ENCODE data around the gene OR1F1. TPM values are rescaled to one million over a fixed set of nuclear protein-coding genes. Genes with fewer than 3 reads are reported as not detected.
"Not testable (repeated sequence)": the region's sequence is repeated elsewhere in the genome, so short reads cannot be mapped to it uniquely, and the experiment has no call there.

OR1F1 gene
- total RNA-seq, 1 donor = not detected

DNA sequence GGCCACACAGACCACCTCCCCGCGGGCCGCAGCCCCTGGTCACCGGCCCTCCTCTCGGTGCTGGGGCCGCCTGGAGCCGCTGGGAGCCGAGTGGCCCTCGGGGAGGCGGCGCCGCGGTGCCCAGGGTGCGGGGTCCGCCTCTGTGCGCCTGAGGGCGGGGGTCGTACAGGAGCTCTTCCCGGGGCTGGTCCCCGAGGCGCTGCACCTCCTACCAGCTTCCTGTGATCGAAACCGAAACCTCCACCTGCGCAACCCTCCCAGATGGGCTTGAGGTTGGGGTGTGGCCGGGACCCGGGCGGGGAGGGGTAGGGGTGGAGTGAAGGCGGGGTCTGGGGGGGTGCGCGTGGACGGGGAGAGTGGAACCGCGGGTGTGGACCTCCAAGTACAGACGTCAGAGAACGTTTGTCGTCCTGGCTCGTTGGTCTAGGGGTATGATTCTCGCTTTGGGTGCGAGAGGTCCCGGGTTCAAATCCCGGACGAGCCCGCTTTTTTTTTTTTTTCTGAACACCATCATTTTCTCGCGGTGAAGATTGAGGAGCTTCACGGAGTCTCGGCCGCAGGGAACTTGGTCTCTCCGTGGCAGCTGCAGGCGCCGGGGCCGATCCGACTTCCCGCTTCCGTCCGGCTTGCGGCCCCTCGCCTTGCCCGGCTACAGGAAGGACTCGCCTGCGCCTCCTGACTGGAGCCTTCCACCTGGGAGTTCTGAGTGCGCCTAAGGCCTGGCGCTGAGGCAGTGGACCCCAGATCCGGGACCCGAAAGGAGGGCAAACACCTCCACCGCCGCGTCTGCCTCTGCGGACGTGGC, 29.3 kb upstream of the OR1F1 start:
- H3K4me1 ChIP-seq (ENCODE audit: insufficient read depth, low read length) = peaks cover 31% of the 10 kb centered on the region
- H3K27me3 ChIP-seq (ENCODE audit: insufficient read depth, low read length) = peaks cover 17% of the 10 kb centered on the region
- H3K4me3 ChIP-seq (ENCODE audit: low read length) = peak overlapping the region; percentile 56
- no peaks in the 10 kb centered on the region for H3K9me3 ChIP-seq (ENCODE audit: low read depth, low read length)

DNA sequence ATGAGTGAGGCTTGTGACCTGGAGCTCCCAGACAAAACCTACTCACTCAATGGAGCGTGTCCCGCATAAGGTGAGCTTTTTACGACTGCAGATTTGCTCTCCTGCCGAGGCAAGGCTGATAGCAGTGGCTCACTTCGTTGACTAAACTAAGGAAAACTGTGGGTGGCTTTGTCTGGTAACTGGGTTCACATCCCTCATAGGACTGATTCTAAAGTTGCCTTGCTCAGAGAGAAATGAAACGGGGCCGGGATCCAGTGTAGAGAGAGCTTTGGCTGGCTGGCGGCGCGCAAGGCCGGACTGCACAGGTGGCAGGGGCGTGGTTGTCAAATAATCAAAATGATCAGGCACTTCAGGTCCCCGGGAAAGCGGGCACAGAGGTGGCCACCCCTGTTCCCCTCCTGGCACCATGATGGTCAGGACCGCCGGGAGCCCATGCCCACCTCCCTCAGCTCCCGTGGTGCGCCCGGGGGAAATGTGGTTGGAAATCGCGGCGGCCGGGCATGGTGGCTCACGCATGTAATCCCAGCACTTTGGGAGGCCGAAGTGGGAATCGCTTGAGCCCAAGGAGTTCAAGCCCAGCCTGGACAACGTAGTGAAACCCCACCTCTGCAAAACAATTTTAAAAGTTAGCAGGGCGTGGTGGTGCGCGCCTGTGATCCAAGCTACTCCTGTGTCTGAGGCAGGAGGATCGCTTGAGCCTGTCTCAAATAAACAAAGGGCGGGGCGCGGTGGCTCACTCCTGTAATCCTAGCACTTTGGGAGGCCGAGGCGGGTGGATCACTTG, 26.6 kb upstream of the OR1F1 start:
- peaks cover 17% of the 10 kb centered on the region for H3K27me3 ChIP-seq (ENCODE audit: insufficient read depth, low read length)
- H3K9me3 ChIP-seq (ENCODE audit: low read depth, low read length) = no peaks in the 10 kb centered on the region
- peaks cover 36% of the 10 kb centered on the region for H3K4me1 ChIP-seq (ENCODE audit: insufficient read depth, low read length)
- H3K4me3 ChIP-seq (ENCODE audit: low read length) = no peak overlapping the region

DNA sequence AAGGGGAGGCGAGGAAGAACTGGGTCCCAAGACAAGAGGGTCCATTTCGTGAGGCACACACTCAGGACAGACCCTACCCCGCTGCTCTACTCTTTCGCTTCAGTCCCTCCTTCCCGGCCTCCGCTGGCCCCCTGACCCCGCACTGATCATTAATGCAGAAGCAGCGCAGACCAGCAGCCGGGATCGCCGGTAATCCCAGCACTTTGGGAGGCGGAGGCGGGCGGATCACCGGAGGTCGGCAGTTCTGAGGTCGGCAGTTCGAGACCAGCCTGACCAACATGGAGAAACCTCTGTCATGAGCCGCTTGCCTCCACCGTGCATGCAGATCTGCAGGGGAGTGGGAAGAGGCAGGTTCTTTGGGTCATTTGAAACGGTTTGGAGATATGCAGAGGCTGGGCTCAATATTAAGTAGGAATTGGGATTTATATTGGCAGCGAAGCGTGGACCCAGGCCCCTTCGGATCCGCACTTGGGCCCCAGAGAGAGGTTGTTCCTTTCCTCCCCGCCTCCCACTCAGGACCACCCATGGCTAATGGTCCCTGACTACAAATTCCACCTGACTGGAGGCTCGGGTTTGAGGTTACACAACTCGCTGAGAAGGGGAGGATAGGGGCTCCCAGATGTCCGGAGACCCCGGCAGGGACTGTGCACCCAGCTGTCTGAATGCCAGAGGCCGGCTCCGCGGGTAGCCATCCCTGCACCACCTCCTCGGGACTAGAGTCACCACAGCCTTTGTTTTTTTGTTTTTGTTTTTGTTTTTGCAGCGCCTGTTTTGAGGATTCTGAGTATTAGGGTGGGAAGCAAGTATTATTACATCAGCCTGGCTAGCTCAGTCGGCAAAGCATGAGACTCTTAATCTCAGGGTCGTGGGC, 23.6 kb upstream of the OR1F1 start:
- no peaks in the 10 kb centered on the region for H3K9me3 ChIP-seq (ENCODE audit: low read depth, low read length)
- H3K4me1 ChIP-seq (ENCODE audit: insufficient read depth, low read length) = peaks cover 16% of the 10 kb centered on the region
- H3K27me3 ChIP-seq (ENCODE audit: insufficient read depth, low read length) = peaks cover 21% of the 10 kb centered on the region
- H3K4me3 ChIP-seq (ENCODE audit: low read length) = no peak overlapping the region

DNA sequence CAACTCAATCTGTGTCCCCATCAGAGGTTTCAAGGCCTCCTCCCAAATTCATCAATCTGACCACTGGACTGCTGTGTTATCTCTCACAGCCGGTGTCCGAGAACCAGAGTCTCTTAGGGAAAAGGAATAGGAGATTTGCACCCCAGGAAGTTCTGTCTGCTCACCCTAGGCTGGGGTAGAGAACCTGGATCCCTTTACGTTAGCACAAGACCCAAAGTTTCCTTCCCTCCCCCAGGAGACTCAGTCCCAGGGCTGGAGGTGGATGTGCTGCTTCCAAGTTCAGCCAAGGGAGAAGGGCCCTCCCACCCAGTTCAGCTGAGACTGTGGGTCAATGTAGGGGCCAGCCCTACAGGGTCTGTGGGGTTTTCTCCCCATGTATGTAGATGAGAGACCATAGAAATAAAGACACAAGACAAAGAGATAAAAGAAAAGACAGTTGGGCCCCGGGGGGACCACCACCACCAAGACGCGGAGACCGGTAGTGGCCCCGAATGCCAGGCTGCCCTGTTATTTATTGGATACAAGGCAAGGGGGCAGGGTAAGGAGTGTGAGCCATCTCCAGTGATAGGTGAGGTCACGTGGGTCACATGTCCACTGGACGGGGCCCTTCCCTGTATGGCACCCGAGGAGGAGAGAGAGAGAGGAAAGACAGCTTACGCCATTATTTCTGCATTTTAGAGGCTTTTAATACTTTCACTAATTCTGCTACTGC, 22.7 kb upstream of the OR1F1 start:
- Histone ChIP-seq H3K4me3 (ENCODE audit: low read length) (no peak overlapping the region), H3K4me1 (ENCODE audit: insufficient read depth, low read length) (peaks cover 8% of the 10 kb centered on the region), H3K27me3 (ENCODE audit: insufficient read depth, low read length) (peaks cover 24% of the 10 kb centered on the region), H3K9me3 (ENCODE audit: low read depth, low read length) (no peaks in the 10 kb centered on the region)

DNA sequence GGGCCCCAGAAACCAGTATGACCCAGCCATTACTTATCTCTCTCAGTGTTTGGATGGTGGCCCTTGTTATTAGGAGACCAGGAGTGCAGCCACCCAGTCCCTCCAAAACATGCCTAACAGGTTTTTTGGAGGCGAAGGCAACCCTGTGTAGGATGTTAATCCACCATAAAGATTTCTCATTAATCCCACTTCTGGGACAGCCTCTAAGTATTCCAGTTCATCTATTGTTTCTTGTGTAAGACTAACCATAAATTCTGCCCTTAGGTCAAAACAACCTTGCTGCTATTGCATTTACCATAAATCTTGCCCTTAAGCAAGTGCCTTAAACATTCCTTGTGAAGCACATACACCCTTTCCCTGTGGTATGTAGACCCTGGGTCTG, 21.5 kb upstream of the OR1F1 start:
- Histone ChIP-seq H3K4me1 (ENCODE audit: insufficient read depth, low read length) (peaks cover 19% of the 10 kb centered on the region), H3K9me3 (ENCODE audit: low read depth, low read length) (no peaks in the 10 kb centered on the region), H3K27me3 (ENCODE audit: insufficient read depth, low read length) (peaks cover 33% of the 10 kb centered on the region), H3K4me3 (ENCODE audit: low read length) (no peak overlapping the region)

DNA sequence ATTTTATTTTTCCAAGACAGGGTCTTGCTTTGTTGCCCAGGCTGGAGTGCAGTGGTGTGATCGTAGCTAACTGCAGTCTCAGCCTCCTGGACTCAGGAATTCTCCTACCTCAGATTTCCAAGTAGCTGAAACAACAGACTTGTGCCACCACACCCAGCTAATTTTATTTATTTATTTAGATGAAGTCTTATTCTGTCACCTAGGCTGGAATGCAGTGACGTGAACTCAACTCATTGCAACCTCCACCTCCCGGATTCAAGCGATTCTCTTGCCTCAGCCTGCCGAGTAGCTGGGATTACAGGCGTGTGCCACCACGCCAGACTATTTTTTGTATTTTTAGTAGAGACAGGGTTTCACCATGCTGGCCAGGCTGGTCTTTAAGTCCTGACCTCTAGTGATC, 19.3 kb upstream of the OR1F1 start:
- peaks cover 29% of the 10 kb centered on the region for H3K4me1 ChIP-seq (ENCODE audit: insufficient read depth, low read length)
- not testable (repeated sequence) for H3K9me3 ChIP-seq (ENCODE audit: low read depth, low read length); H3K4me3 ChIP-seq (ENCODE audit: low read length)
- peaks cover 55% of the 10 kb centered on the region for H3K27me3 ChIP-seq (ENCODE audit: insufficient read depth, low read length)

DNA sequence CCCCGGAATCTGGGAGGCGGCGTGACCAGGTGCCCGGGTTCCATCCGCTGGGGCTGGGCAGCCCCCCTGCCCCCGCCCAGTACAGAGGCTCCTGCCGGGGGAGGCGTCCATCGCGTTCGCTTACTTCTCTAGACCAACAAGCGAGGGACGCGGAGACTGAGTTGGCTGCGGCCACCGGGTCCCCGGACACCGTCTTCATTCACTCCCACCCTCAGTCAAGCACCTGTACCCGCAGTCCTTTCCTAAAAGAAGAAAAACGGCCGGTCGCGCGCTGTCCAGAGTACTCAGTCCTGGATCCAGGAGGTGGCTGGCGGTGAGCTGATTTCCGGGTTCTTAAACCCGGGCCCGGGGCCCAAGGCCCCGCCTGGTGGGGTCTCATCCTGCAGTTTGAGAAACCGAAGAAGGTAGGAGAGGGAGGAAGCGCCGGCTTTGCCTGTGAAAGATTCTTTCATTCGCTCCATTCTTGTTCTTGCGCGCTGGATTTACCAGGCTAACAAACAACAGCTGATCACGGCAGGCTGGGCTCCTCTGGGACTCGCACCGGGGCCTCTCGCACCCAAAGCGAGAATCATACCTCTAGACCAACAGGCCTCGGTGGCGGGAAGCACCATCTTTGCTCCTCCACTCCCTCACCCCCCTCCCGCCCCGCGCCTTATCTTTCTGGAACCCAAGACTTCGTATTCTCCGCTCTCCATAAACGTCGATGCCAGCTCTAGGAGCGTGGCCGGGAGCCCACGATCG, 17.4 kb upstream of the OR1F1 start:
- H3K4me1 ChIP-seq (ENCODE audit: insufficient read depth, low read length) = peaks cover 32% of the 10 kb centered on the region
- H3K9me3 ChIP-seq (ENCODE audit: low read depth, low read length) = no peaks in the 10 kb centered on the region
- H3K27me3 ChIP-seq (ENCODE audit: insufficient read depth, low read length) = peaks cover 72% of the 10 kb centered on the region
- no peak overlapping the region for H3K4me3 ChIP-seq (ENCODE audit: low read length)

DNA sequence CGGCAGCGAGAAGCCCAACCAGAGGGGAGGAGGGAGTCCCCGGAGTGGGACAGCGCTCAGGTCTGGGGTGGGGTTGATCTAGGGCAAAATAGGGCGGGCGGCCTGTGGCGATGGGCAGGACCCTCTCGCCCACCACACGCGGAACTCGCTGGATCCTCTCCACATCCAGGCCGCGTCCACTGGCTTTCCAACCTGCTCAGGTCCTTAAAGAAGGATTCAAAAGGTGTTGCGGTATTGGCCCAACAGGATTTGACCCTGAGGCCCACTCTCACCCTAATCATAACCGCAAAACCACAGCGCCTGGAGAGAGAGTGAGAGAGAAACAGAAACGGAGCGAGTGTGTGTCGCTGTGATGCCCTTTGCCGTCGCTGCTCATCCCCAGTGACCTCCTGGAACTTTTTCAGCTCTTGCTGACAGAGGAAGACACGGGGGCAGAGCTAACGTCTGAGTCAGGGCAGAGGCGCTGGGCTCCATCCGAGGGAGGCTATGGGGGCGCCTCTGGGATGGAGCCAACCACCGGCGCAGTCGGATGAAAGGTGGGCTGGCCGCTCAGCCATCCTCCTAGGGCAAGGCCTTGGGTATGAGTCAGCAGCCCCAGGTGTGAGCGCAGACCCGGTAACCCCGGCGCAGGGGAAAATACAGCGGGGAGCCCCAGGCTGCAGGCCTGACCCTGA, 16.7 kb upstream of the OR1F1 start:
- Histone ChIP-seq H3K9me3 (ENCODE audit: low read depth, low read length) (no peaks in the 10 kb centered on the region), H3K4me1 (ENCODE audit: insufficient read depth, low read length) (peaks cover 30% of the 10 kb centered on the region), H3K27me3 (ENCODE audit: insufficient read depth, low read length) (peaks cover 79% of the 10 kb centered on the region), H3K4me3 (ENCODE audit: low read length) (no peak overlapping the region)

DNA sequence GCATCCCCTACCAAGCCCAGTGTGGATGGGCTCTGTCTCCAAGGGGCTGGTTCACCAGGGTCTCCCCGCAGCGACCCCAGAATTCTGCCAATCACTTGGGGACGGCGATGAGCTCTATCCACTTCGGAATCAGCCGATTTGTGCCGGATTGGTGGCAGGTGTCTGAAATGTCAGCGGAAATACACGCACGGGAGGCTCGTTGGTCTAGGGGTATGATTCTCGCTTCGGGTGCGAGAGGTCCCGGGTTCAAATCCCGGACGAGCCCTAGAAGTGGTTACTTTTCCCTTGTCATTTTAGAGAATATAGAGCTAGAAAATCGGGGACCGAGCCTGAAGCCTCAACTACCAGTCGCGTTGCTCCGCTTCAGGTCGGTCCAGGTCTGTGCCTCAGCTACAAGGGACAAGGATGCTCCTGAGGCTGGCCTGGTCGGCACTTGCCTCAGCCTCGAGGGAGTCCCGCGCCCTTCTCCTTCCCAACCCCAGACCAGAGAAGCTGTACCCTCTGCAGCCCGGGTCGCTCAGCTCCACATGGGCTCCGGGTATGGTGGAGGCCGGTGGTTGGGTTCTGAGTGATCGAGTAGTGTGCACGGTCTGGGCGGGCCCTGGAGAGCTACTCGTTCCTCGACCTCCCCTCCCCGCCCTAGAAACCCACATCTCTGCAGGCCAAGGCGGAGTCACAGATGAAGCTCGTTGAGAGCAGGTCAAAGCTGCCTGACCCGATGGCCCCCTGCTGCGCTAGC, 16.0 kb upstream of the OR1F1 start:
- Histone ChIP-seq H3K4me3 (ENCODE audit: low read length) (no peak overlapping the region), H3K9me3 (ENCODE audit: low read depth, low read length) (no peaks in the 10 kb centered on the region), H3K4me1 (ENCODE audit: insufficient read depth, low read length) (peaks cover 30% of the 10 kb centered on the region), H3K27me3 (ENCODE audit: insufficient read depth, low read length) (peaks cover 86% of the 10 kb centered on the region)

DNA sequence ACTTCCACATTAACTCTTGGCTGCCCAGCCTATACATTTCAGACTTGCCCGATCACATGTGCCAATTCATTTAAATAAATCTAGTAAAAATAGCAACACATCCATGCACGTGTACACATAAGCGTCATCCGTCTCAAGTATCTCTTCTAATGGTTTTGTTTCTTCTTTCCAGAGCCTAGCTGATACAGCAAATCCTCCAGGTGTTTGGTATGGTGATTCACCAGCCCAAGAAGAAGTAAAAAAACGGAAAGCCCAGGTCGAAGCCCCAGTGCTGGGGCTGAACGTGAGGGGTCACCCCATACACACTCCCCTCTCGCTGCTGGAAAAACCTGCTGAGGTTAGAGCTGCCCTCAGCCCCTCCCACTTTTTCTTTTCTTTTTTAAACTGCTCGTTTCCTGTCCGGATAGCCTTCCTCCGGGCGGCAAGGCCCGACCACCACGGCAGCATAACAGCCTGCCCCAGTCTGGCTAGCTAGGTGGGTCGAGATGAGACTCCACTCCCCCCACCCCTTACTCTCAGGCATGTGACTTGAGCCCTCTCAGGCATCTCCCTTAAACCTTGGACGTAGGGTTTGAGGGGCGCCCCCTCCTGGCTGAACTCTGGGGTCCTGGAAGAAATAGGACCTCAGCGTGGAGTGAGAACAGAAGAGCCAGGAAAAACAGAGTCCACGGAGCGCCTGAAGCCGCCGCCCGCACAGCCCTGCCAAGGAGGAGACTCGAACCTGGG, 13.9 kb upstream of the OR1F1 start:
- Histone ChIP-seq H3K4me3 (ENCODE audit: low read length) (no peak overlapping the region), H3K9me3 (ENCODE audit: low read depth, low read length) (no peaks in the 10 kb centered on the region), H3K4me1 (ENCODE audit: insufficient read depth, low read length) (peaks cover 30% of the 10 kb centered on the region), H3K27me3 (ENCODE audit: insufficient read depth, low read length) (peaks cover 91% of the 10 kb centered on the region)

DNA sequence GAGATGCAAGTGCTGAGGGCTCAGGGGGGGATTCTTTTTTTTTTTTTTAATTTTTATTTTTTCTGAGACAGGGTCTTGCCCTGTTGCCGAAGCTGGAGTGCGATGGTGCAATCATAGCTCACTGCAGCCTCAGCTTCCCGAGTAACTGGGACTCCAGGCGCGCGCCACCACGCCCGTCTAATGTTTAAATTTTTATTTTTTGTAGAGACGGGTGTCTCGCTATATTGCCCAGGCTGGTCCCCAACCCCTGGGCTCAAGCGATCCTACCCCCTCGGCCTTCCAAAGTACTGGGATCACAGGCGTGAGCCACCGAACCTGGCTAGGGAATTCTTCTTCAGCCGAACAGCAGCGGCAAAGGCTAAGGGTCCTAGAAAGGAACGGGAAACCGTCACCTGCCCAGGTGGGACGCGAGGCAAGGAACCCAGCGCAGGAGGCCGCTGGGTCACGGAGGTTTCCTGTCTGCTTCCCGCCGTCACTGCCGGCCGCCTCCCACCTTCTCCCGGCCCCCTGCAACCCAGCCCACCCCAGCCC, 13.3 kb upstream of the OR1F1 start:
- peaks cover 91% of the 10 kb centered on the region for H3K27me3 ChIP-seq (ENCODE audit: insufficient read depth, low read length)
- peaks cover 30% of the 10 kb centered on the region for H3K4me1 ChIP-seq (ENCODE audit: insufficient read depth, low read length)
- no peaks in the 10 kb centered on the region for H3K9me3 ChIP-seq (ENCODE audit: low read depth, low read length)
- H3K4me3 ChIP-seq (ENCODE audit: low read length) = no peak overlapping the region
